Measurements from ENCODE around the gene RAB8B.
A peak's percentile ranks its signal among the peaks of the same experiment; 100 is the strongest.

RAB8B gene

DNA sequence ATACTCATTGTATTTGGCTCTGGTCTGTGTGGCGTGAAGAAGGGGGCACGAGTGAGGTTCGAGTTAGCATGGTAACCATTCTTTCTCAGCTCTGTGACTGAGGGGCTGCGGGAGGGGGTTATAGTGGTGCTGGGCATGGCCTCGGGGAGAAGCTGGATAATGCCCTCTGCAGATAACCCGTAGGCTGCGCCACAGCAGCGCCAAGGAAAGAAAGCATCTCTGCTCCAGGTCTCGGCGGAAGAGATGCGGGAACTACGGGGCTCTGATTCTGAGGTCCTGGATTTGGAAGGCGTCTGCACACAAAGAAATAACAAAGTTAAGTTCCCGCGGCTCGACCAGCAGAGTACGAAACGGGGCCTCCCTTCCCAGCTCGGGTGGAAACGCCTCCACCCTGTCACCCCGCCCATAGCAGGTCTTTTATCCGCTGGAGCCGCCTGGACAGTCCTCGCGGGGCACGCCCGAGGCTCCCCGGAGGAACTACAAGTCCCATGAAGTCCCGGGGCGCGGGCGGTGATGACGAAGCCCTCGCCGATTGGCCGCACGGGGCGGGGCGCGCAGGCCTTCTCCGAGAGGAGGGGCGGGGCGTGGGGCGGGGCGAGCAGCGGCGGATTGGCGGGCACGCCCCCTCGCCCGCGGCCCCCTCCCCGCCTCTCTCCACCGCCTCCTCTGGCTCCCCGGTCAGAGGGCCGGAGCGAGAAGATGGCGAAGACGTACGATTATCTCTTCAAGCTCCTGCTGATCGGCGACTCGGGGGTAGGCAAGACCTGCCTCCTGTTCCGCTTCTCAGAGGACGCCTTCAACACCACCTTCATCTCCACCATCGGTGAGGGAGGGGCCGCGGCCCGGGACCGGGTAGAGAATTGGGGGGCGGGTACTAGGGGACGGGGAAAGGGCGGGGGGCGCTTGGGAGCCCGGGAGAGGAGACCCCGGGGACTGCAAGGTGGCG, at the start of gene RAB8B:
TSS of gene RAB8B (plus strand) at position 681 of the 946 bp plus-strand sequence. CDS start at position 700, 19 bp downstream.
- H3K36me3 Mint-ChIP-seq (ENCODE audit: low read depth) = no peaks in the 10 kb centered on the region
- peaks cover 44% of the 10 kb centered on the region for H3K4me1 Mint-ChIP-seq
- H3K4me3 Mint-ChIP-seq = peak within 1 kb of the TSS; percentile 92 to 94 (median 93)
- H3K27me3 Mint-ChIP-seq (ENCODE audit: low read depth) = no peaks in the 10 kb centered on the region
- H3K9me3 Mint-ChIP-seq = no peaks in the 10 kb centered on the region
- TF ChIP-seq, protein P1, sequence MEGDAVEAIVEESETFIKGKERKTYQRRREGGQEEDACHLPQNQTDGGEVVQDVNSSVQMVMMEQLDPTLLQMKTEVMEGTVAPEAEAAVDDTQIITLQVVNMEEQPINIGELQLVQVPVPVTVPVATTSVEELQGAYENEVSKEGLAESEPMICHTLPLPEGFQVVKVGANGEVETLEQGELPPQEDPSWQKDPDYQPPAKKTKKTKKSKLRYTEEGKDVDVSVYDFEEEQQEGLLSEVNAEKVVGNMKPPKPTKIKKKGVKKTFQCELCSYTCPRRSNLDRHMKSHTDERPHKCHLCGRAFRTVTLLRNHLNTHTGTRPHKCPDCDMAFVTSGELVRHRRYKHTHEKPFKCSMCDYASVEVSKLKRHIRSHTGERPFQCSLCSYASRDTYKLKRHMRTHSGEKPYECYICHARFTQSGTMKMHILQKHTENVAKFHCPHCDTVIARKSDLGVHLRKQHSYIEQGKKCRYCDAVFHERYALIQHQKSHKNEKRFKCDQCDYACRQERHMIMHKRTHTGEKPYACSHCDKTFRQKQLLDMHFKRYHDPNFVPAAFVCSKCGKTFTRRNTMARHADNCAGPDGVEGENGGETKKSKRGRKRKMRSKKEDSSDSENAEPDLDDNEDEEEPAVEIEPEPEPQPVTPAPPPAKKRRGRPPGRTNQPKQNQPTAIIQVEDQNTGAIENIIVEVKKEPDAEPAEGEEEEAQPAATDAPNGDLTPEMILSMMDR (IDR thresholded peaks at IDR 0.05; ENCODE audit: unreplicated experiment in 3 of 3) = no peak
- H3K27ac Mint-ChIP-seq = peak within 1 kb of the TSS; percentile 92 to 93 (median 93)

DNA sequence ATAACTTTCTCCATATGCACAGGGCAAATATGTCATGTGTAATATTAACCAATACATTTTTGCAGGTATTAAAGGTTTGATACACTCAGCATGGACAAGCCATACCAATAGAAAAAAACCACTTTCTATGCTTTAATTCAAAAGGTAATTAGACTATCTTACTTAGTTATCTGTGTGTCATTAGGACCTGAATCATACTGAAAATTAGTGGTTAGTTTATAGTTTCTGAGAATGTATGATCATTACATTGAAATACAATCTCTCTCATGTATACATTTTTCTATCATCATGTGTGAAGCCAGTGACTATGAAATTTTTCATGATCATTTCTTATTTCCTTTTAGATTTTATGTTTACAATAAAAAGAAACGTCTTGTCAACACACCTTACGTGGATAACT, 48.5 kb upstream of the RAB8B start:
- no peak overlapping the region for H3K4me3 Mint-ChIP-seq
- no peaks in the 10 kb centered on the region for H3K9me3 Mint-ChIP-seq
- TF ChIP-seq, protein P1 (IDR thresholded peaks at IDR 0.05; ENCODE audit: unreplicated experiment in 3 of 3) = no peak
- H3K36me3 Mint-ChIP-seq (ENCODE audit: low read depth) = peaks cover 25% of the 10 kb centered on the region
- H3K27me3 Mint-ChIP-seq (ENCODE audit: low read depth) = no peaks in the 10 kb centered on the region
- peaks cover 4% of the 10 kb centered on the region for H3K4me1 Mint-ChIP-seq
- no peak overlapping the region for H3K27ac Mint-ChIP-seq

DNA sequence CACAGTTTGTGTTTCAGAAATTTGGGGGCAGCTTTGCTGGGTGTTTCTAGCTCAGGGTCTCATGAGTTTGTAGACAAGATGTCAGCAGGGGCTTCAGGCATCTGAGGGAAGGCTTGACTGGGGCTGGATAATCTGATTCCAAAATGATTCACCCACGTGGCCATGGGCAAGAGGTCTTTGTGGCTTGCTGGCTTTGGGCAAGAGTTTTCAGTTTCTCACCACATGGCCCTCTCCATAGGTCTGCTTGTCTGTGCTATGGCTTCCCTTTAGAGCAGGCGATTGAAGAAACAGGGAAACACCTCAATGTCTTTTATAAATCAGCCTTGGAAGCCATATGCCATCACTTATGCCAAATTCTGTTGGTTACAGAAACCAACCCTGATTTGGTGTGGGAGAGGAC, 44.0 kb upstream of the RAB8B start:
- no peaks in the 10 kb centered on the region for H3K27me3 Mint-ChIP-seq (ENCODE audit: low read depth)
- no peak overlapping the region for H3K4me3 Mint-ChIP-seq
- H3K9me3 Mint-ChIP-seq = no peaks in the 10 kb centered on the region
- TF ChIP-seq, protein P1 (IDR thresholded peaks at IDR 0.05; ENCODE audit: unreplicated experiment in 3 of 3) = no peak
- no peaks in the 10 kb centered on the region for H3K4me1 Mint-ChIP-seq
- H3K27ac Mint-ChIP-seq = no peak overlapping the region
- peaks cover 51% of the 10 kb centered on the region for H3K36me3 Mint-ChIP-seq (ENCODE audit: low read depth)

- H3K36me3 Mint-ChIP-seq (ENCODE audit: low read depth) = peaks cover 52% of the 10 kb centered on the region
- peak overlapping the region in 1 of 3 experiments; percentile 21 for H3K27ac Mint-ChIP-seq
- no peaks in the 10 kb centered on the region for H3K27me3 Mint-ChIP-seq (ENCODE audit: low read depth)
- H3K4me3 Mint-ChIP-seq = no peak overlapping the region
- no peaks in the 10 kb centered on the region for H3K9me3 Mint-ChIP-seq
- TF ChIP-seq, protein P1 (IDR thresholded peaks at IDR 0.05; ENCODE audit: unreplicated experiment in 3 of 3) = peak in 1 of 3 experiments; percentile 6
- no peaks in the 10 kb centered on the region for H3K4me1 Mint-ChIP-seq
Measured at GRCh38 chr15:63146684-63147083, 42.7 kb upstream of the RAB8B start.

GRCh38 chr15:63151665-63152064, 37.7 kb upstream of the RAB8B start:
- H3K27me3 Mint-ChIP-seq (ENCODE audit: low read depth) = no peaks in the 10 kb centered on the region

More at GRCh38 chr15:63151665-63152064, 37.7 kb upstream of the RAB8B start:
- Mint-ChIP-seq H3K9me3 (no peaks in the 10 kb centered on the region), H3K36me3 (ENCODE audit: low read depth) (peaks cover 44% of the 10 kb centered on the region), H3K27ac (no peak overlapping the region), H3K4me3 (no peak overlapping the region), H3K4me1 (peaks cover 5% of the 10 kb centered on the region)
- TF ChIP-seq, protein P1 (IDR thresholded peaks at IDR 0.05; ENCODE audit: unreplicated experiment in 3 of 3) = no peak

Measured in nephron (organoid).